SW 1271 (cell line): ENCODE data around the gene ATP13A4.

ENCODE experiments used
- DNase-seq, 2 experiments: peaks; one replicate each; lab custom pipeline; 2025; lab: John Stamatoyannopoulos, UW

ATP13A4 gene

GRCh38 chr3:193499136-193499770 is 55.4 kb downstream of the ATP13A4 start:
- DNase-seq = no peak

- DNase-seq = no peak
Measured at GRCh38 chr3:193498215-193498614, 56.5 kb downstream of the ATP13A4 start.

- no peak for DNase-seq
Measured at GRCh38 chr3:193496658-193497057, 58.0 kb downstream of the ATP13A4 start.

GRCh38 chr3:193491026-193491425 is 63.7 kb downstream of the ATP13A4 start:
- no peak for DNase-seq

- no peak for DNase-seq
Measured at GRCh38 chr3:193490580-193490979, 64.1 kb downstream of the ATP13A4 start.

- DNase-seq = no peak
Measured at GRCh38 chr3:193489949-193490348, 64.7 kb downstream of the ATP13A4 start.

GRCh38 chr3:193488741-193489140 is 66.0 kb downstream of the ATP13A4 start:
- DNase-seq = no peak

- no peak for DNase-seq
Measured at GRCh38 chr3:193483988-193484539, 70.6 kb downstream of the ATP13A4 start.

- no peak for DNase-seq
Measured at GRCh38 chr3:193481436-193481835, 73.3 kb downstream of the ATP13A4 start.

GRCh38 chr3:193474446-193474845 is 80.2 kb downstream of the ATP13A4 start:
- no peak for DNase-seq

- DNase-seq = no peak
Measured at GRCh38 chr3:193470710-193471109, 84.0 kb downstream of the ATP13A4 start.

GRCh38 chr3:193465992-193466608 is 88.6 kb downstream of the ATP13A4 start:
- DNase-seq = no peak

GRCh38 chr3:193464889-193465288 is 89.8 kb downstream of the ATP13A4 start:
- DNase-seq = no peak

- DNase-seq = no peak
Measured at GRCh38 chr3:193457526-193457925, 97.2 kb downstream of the ATP13A4 start.

- DNase-seq = no peak
Measured at GRCh38 chr3:193452338-193452737, 102.4 kb downstream of the ATP13A4 start.

GRCh38 chr3:193451902-193452301 is 102.8 kb downstream of the ATP13A4 start:
- no peak for DNase-seq

- no peak for DNase-seq
Measured at GRCh38 chr3:193446965-193447602, 107.6 kb downstream of the ATP13A4 start.

- DNase-seq = no peak
Measured at GRCh38 chr3:193439423-193439822, 115.3 kb downstream of the ATP13A4 start.

GRCh38 chr3:193418576-193419373 is 135.9 kb downstream of the ATP13A4 start:
- no peak for DNase-seq

GRCh38 chr3:193416629-193417028 is 138.1 kb downstream of the ATP13A4 start:
- DNase-seq = no peak

GRCh38 chr3:193407688-193408087 is 147.0 kb downstream of the ATP13A4 start:
- DNase-seq = no peak

GRCh38 chr3:193407112-193407511 is 147.6 kb downstream of the ATP13A4 start:
- DNase-seq = no peak
